BLaER1 (cell line): ENCODE measurements around the gene C17orf67.
A peak's percentile ranks its signal among the peaks of the same experiment; 100 is the strongest.

Experiments
- H3K27ac ChIP-seq: shearing (Covaris generic); formaldehyde crosslinking; 2 replicates; pipeline ENCODE4 v1.8.1; 2022
- H3K27me3 ChIP-seq: shearing (Covaris generic); formaldehyde crosslinking; 2 replicates; pipeline ENCODE4 v1.8.1; 2022
- H3K36me3 ChIP-seq: shearing (Covaris generic); formaldehyde crosslinking; 2 replicates; pipeline ENCODE4 v1.8.1; 2022
- H3K4me1 ChIP-seq: shearing (Covaris generic); formaldehyde crosslinking; 2 replicates; pipeline ENCODE4 v1.8.1; 2022
- H3K4me2 ChIP-seq: shearing (Covaris generic); formaldehyde crosslinking; 2 replicates; pipeline ENCODE4 v1.8.1; 2022
- H3K4me3 ChIP-seq: shearing (Covaris generic); formaldehyde crosslinking; 2 replicates; pipeline ENCODE4 v1.8.1; 2022
- H3K9ac ChIP-seq: shearing (Covaris generic); formaldehyde crosslinking; 2 replicates; pipeline ENCODE4 v1.8.1; 2022
- H3K9me3 ChIP-seq: shearing (Covaris generic); formaldehyde crosslinking; 2 replicates; pipeline ENCODE4 v1.8.1; 2022
- H4K20me1 ChIP-seq: shearing (Covaris generic); formaldehyde crosslinking; 2 replicates; pipeline ENCODE4 v1.8.1; 2022
- Cebpa-rat ChIP-seq: shearing (Covaris generic); IDR thresholded peaks from 2 replicates; pipeline ENCODE4 v1.8.1; 2022

The C17orf67 gene

DNA sequence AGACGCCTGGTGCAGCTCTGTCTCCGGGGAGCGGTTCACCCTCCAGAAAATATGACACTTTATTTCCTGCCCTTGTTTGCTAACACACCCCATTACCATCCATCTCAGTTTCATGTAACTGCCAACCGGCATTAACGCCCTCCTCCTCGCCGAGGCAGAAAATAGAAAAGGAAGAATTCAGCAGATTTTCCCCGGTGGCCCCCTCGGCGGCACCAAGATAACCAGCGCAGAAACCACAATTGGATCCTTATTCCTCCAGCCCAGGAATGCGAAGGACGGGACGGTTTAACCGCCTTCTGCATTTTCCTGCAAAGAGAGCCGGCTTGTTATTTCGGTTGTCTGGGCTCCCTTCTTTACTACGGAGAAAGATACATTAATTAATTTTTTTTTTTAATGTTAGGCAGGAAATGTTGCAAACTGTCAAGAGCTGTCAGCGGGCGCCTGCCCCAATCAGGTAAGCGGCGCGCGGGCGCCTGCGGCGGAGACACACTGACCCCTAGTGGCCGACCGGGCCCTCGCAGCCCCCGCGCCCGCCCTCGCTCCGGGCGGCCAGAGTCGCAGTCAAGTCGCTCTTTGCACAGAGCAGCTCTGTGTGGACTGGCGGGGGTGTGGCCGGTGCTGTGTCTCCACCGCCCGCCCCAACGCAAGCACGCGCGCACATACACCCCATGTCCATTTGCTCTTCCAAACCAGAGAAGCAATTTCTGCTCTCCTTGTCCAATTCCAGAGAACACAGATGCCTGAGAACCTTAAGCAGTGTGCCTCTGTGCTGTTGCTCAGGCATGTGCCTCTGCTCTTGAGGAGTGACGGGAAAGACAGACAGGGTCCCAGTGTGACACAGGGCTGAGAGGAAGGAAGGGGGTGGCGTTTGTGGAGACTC, 53.6 kb downstream of the C17orf67 start:
- H3K27ac ChIP-seq, result peak overlapping the region; percentile 97
- peak; percentile 46; the same call in 1 of the 2 replicates for TF ChIP-seq Cebpa-rat

DNA sequence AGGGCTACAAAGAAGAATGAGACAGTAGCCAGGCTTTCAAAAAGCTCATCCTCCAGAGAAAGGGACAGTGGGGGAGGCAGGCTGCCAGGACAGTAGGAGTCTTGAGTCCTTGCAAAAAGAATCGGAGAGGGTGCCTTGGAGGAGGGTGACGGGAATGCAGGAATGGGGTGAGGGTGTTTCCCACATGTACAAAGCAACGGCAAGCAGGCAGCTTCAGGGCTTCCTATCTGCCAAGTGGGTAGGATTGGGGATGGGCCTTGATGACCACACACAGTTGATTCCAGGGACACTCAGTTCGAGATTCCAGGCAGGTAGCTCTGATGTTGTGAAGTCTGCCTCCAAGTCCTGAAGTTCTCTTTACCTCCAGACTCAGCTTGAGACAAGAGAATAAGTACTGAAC, 54.4 kb downstream of the C17orf67 start:
- peak overlapping the region; percentile 82 for H3K9ac ChIP-seq
- H3K36me3 ChIP-seq, result no peaks in the 10 kb centered on the region
- peak overlapping the region; percentile 97 for H3K4me2 ChIP-seq
- H3K27me3 ChIP-seq, result no peaks in the 10 kb centered on the region
- H3K4me1 ChIP-seq, result peaks cover 77% of the 10 kb centered on the region
- no peaks in the 10 kb centered on the region for H4K20me1 ChIP-seq
- H3K4me3 ChIP-seq, result peak overlapping the region; percentile 60
- no peaks in the 10 kb centered on the region; the same call in 1 of the 2 replicates for H3K9me3 ChIP-seq
- no peak for TF ChIP-seq Cebpa-rat
- peak overlapping the region; percentile 97 for H3K27ac ChIP-seq

More for the DNA sequence above, 53.6 kb downstream of the C17orf67 start:
- no peaks in the 10 kb centered on the region for H3K27me3 ChIP-seq
- peak overlapping the region; percentile 82 for H3K9ac ChIP-seq
- no peaks in the 10 kb centered on the region for H3K36me3 ChIP-seq
- H3K4me2 ChIP-seq, result peak overlapping the region; percentile 97
- H3K9me3 ChIP-seq, result no peaks in the 10 kb centered on the region; the same call in 1 of the 2 replicates
- H4K20me1 ChIP-seq, result no peaks in the 10 kb centered on the region
- H3K4me3 ChIP-seq, result peak overlapping the region; percentile 60
- H3K4me1 ChIP-seq, result peaks cover 77% of the 10 kb centered on the region

DNA sequence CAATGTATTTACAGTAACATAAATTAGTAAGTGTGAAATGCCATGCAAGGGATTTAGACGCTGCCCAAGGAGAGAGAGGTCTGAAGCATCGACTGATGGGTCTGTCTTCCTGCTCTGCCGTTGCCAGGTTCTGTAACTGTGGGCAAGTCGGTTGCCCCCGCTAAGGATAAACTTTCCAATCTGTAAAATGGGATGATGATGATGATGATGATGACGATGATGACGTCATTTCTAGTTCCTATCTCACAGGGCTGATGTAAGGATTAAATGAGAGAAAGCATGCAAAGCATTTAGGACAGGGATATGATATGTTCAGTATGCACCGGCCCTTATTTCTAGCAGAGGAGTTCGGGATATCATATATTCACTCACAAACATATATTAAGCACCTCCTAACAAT, 54.8 kb downstream of the C17orf67 start:
- H3K4me2 ChIP-seq, result peak overlapping the region; percentile 97
- H3K27me3 ChIP-seq, result no peaks in the 10 kb centered on the region
- no peaks in the 10 kb centered on the region for H4K20me1 ChIP-seq
- no peaks in the 10 kb centered on the region; the same call in 1 of the 2 replicates for H3K9me3 ChIP-seq
- H3K9ac ChIP-seq, result peak overlapping the region; percentile 82
- H3K36me3 ChIP-seq, result no peaks in the 10 kb centered on the region
- no peak for TF ChIP-seq Cebpa-rat
- H3K4me1 ChIP-seq, result peaks cover 81% of the 10 kb centered on the region
- H3K4me3 ChIP-seq, result peak overlapping the region; percentile 60
- peak overlapping the region; percentile 97 for H3K27ac ChIP-seq

DNA sequence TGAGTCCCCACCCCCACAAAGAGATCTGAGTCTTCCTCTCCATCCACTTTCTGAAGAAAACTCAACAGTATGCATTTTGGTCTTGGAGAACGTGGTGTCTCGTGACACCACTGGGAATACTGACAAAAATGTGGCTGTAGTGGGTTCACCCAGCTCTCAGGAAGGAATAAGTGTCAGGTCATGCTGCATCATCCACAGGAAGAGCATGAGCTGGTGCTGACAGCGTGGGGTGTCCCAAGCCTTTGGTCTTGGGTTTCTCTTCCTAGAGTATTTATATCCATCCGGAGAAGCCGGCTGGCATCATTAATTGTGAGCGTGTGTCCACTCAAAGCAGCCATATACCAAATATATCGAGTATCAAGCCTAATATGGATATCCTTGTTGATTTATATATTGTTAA, 55.9 kb downstream of the C17orf67 start:
- Histone ChIP-seq H3K36me3 (no peaks in the 10 kb centered on the region), H4K20me1 (no peaks in the 10 kb centered on the region), H3K9me3 (no peaks in the 10 kb centered on the region; the same call in 1 of the 2 replicates), H3K4me1 (peaks cover 87% of the 10 kb centered on the region), H3K27me3 (no peaks in the 10 kb centered on the region), H3K9ac (peak overlapping the region; percentile 82; the same call in 1 of the 2 replicates), H3K27ac (peak overlapping the region; percentile 97), H3K4me3 (no peak overlapping the region), H3K4me2 (peak overlapping the region; percentile 97)
- no peak for TF ChIP-seq Cebpa-rat

DNA sequence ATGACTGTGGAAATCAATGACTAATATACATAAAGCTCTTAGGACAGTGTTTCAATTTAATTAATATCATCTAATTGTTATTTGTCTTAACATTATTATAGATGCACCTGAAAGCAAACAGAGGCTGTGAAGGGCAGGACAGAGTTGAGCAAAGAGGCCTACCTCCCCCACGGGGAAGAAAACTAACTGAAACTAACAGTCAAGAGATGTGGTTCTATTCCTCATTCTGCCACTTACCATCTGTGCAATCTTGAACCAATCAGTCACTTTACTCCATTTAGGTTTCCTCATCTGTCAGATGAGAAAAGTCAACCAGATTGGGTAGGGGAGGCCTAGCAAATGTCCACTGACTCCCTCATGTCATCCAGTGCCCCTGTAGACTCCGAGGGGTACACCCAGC, 59.1 kb downstream of the C17orf67 start:
- peaks cover 84% of the 10 kb centered on the region for H3K4me1 ChIP-seq
- H3K4me2 ChIP-seq, result 0 out of 2 replicates have a peak overlapping the region, but pooled peaks have one; percentile 10
- H3K27ac ChIP-seq, result peak overlapping the region; percentile 23; the same call in 1 of the 2 replicates
- H3K9ac ChIP-seq, result no peak overlapping the region
- TF ChIP-seq Cebpa-rat, result no peak
- H3K36me3 ChIP-seq, result no peaks in the 10 kb centered on the region
- no peaks in the 10 kb centered on the region for H4K20me1 ChIP-seq
- peaks cover 4% of the 10 kb centered on the region; the same call in 1 of the 2 replicates for H3K9me3 ChIP-seq
- no peaks in the 10 kb centered on the region for H3K27me3 ChIP-seq
- H3K4me3 ChIP-seq, result no peak overlapping the region

DNA sequence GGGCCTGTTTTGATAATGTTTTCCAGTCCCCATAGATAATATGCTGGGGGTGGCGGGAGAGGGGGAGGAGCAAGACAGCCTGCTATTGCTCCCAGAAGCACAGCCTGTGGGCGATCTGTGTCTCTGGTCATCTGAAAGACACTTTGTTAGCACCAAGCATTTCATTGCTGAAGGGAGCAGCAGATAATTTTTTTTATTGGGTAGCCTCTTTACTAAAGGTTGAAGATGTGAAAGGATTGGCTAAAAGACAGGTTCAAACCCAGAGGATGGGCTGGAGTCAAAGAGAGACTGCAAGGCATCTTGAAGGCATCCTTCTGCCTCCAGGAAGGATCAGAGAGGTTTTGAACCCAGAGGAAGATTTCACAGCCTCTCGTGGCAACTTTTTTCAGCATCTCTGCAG, 60.6 kb downstream of the C17orf67 start:
- Histone ChIP-seq H3K4me1 (peaks cover 82% of the 10 kb centered on the region), H3K4me2 (no peak overlapping the region; the same call in 1 of the 2 replicates), H3K9ac (no peak overlapping the region), H3K36me3 (no peaks in the 10 kb centered on the region), H3K27me3 (no peaks in the 10 kb centered on the region), H4K20me1 (no peaks in the 10 kb centered on the region), H3K4me3 (no peak overlapping the region), H3K9me3 (peaks cover 4% of the 10 kb centered on the region; the same call in 1 of the 2 replicates), H3K27ac (peak overlapping the region; percentile 24; the same call in 1 of the 2 replicates)
- no peak for TF ChIP-seq Cebpa-rat

DNA sequence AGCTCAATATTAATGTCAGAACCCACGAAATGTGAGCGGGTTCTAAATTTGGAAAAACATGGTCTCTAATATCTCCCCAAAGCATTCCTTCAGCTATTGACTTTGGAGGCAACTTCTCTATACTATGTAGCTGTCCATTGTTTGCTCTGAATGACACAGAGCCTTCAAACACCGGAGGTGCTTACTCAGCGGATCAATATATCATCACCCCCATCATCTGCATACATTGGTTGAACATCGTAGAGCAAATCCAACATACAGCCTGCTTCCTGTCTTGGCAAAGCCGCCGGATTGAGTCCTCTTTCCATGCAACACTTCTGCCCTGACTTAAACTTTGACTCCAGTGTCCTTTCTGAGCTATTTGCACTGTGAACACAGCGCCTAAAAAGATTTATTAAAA, 61.3 kb downstream of the C17orf67 start:
- Histone ChIP-seq H3K4me3 (no peak overlapping the region), H3K27me3 (no peaks in the 10 kb centered on the region), H3K9ac (no peak overlapping the region), H3K4me2 (no peak overlapping the region), H3K9me3 (peaks cover 4% of the 10 kb centered on the region; the same call in 1 of the 2 replicates), H3K27ac (peak overlapping the region; percentile 39; the same call in 1 of the 2 replicates), H4K20me1 (no peaks in the 10 kb centered on the region), H3K4me1 (peaks cover 78% of the 10 kb centered on the region), H3K36me3 (no peaks in the 10 kb centered on the region)
- TF ChIP-seq Cebpa-rat, result no peak

DNA sequence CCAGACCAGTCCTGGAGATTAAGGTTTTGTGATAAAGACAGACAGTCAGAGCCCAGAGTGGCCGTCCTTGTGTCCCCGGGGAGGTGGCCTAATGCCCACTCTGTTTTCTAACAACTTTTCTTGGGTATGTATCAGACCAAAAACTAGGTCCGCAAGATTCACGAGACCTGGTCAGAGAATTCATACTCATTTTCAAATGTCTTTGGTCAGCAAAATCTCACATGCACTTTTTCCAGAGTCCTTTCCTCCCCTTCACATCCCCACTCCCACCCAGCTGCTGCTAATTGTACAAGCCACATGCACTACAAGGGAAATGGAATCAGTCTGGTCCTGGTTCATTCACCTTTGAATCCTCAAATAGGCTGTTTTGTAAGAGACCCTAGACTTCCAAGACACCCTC, 61.7 kb downstream of the C17orf67 start:
- Histone ChIP-seq H3K27me3 (no peaks in the 10 kb centered on the region), H3K27ac (peak overlapping the region; percentile 39), H4K20me1 (no peaks in the 10 kb centered on the region), H3K4me3 (no peak overlapping the region), H3K4me2 (peak overlapping the region; percentile 17; the same call in 1 of the 2 replicates), H3K9ac (no peak overlapping the region), H3K36me3 (no peaks in the 10 kb centered on the region), H3K9me3 (peaks cover 4% of the 10 kb centered on the region; the same call in 1 of the 2 replicates), H3K4me1 (peaks cover 73% of the 10 kb centered on the region)
- no peak for TF ChIP-seq Cebpa-rat

DNA sequence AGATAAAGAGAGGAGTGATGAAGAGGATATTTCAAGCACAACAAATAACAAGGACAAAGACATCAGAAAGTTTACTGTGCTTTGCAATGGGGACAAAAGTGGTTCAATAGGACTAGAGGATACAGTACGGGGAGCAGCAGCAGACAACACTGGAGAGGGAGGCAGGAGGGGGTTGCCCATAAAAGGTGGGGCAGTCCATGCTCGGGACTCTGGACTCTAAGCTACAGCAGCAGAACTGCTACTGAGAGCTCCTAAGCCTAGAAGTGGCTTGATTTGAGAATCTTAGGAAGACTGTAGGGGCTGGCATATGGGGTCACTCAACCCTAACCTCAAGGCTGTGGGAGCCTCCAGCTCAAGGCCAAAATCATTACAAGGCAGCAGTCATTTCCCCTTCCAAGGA, 62.2 kb downstream of the C17orf67 start:
- no peak overlapping the region for H3K4me3 ChIP-seq
- H3K4me2 ChIP-seq, result peak overlapping the region; percentile 17
- peaks cover 4% of the 10 kb centered on the region; the same call in 1 of the 2 replicates for H3K9me3 ChIP-seq
- no peaks in the 10 kb centered on the region for H4K20me1 ChIP-seq
- peak overlapping the region; percentile 39 for H3K27ac ChIP-seq
- H3K9ac ChIP-seq, result no peak overlapping the region
- no peaks in the 10 kb centered on the region for H3K27me3 ChIP-seq
- peaks cover 69% of the 10 kb centered on the region for H3K4me1 ChIP-seq
- no peak for TF ChIP-seq Cebpa-rat
- no peaks in the 10 kb centered on the region for H3K36me3 ChIP-seq

DNA sequence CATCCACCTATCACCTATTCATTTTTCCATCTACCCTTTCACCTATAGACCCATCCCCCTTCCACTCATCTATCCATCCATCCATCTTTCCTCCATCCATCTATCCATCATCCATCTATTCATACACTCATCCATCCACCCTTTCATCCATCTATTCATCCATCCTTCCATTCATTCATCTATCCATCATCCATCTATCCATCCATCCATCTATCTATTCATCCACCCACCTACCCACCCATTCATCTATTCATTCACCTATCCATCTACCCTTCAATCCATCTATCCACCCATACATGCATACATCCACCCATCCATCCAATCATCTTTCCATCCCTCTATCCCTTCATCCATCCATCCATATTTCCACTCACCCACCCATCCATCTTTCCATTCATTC, 63.3 kb downstream of the C17orf67 start:
- no peak for TF ChIP-seq Cebpa-rat
- Histone ChIP-seq H3K27me3 (no peaks in the 10 kb centered on the region), H3K36me3 (no peaks in the 10 kb centered on the region)

More for the DNA sequence above, 63.3 kb downstream of the C17orf67 start:
- no peak overlapping the region for H3K27ac ChIP-seq
- no peak overlapping the region for H3K9ac ChIP-seq
- H3K9me3 ChIP-seq, result peaks cover 4% of the 10 kb centered on the region; the same call in 1 of the 2 replicates
- no peaks in the 10 kb centered on the region for H4K20me1 ChIP-seq
- no peak overlapping the region for H3K4me3 ChIP-seq
- H3K4me1 ChIP-seq, result peaks cover 76% of the 10 kb centered on the region
- peak overlapping the region; percentile 58; the same call in 1 of the 2 replicates for H3K4me2 ChIP-seq
